Measurements from ENCODE around the gene NDRG4. TPM values are rescaled to one million over a fixed set of nuclear protein-coding genes. Genes with fewer than 3 reads are reported as not detected.
A peak's percentile ranks its signal among the peaks of the same experiment; 100 is the strongest.

Gene NDRG4
- total and polyA plus RNA-seq, 2 of the 13 experiments (the other 11 are each of a cell fraction or from before 2014, with no cell fraction given), result 1.7 to 2.7 TPM

- TF ChIP-seq RERE (CRISPR knock-in tag; IDR thresholded peaks at IDR 0.05; ENCODE audit: low read depth) (peak; percentile 59; the same call in 1 of the 2 replicates), ZNF180 (CRISPR knock-in tag; IDR thresholded peaks at IDR 0.05; ENCODE audit: borderline replicate concordance, low read depth) (no peak), MAZ (IDR thresholded peaks at IDR 0.05; ENCODE audit: borderline replicate concordance, low read depth, low read length) (no peak), MAZ (CRISPR knock-in tag; IDR thresholded peaks at IDR 0.05; ENCODE audit: low read depth) (no peak), TEAD2 (CRISPR knock-in tag; IDR thresholded peaks at IDR 0.05) (no peak), ZNF557 (CRISPR knock-in tag; IDR thresholded peaks at IDR 0.05) (no peak), CBFB (CRISPR knock-in tag; IDR thresholded peaks at IDR 0.05) (no peak), ZNF891 (CRISPR knock-in tag; IDR thresholded peaks at IDR 0.05) (no peak), GATAD2A (CRISPR knock-in tag; IDR thresholded peaks at IDR 0.05) (peak; percentile 52; the same call in 1 of the 2 replicates), ZNF326 (CRISPR knock-in tag; IDR thresholded peaks at IDR 0.05; ENCODE audit: borderline replicate concordance) (no peak), ZMAT3 (CRISPR knock-in tag; conservative IDR thresholded peaks at IDR 0.05) (no peak), ZNF83 (CRISPR knock-in tag; IDR thresholded peaks at IDR 0.05; ENCODE audit: borderline replicate concordance) (no peak), BCL6 (CRISPR knock-in tag; IDR thresholded peaks at IDR 0.05) (peak; percentile 41), NR2F6 (IDR thresholded peaks at IDR 0.05) (peak; percentile 82), NR2F6 (CRISPR knock-in tag; IDR thresholded peaks at IDR 0.05) (peak; percentile 76), KDM1A (CRISPR knock-in tag; IDR thresholded peaks at IDR 0.05) (no peak), DMAP1 (CRISPR knock-in tag; IDR thresholded peaks at IDR 0.05) (no peak), ZNF570 (CRISPR knock-in tag; IDR thresholded peaks at IDR 0.05; ENCODE audit: borderline replicate concordance) (no peak), ZBTB38 (CRISPR knock-in tag; IDR thresholded peaks at IDR 0.05) (no peak), TSC22D2 (CRISPR knock-in tag; IDR thresholded peaks at IDR 0.05; ENCODE audit: borderline replicate concordance) (no peak), XBP1 (CRISPR knock-in tag; IDR thresholded peaks at IDR 0.05) (no peak), ZNF703 (CRISPR knock-in tag; IDR thresholded peaks at IDR 0.05; ENCODE audit: borderline replicate concordance) (no peak), RELA (CRISPR knock-in tag; IDR thresholded peaks at IDR 0.05) (no peak), STAT6 (CRISPR knock-in tag; IDR thresholded peaks at IDR 0.05; ENCODE audit: borderline replicate concordance) (no peak)
These were observed 43.8 kb upstream of the NDRG4 start (continued) for GRCh38 chr16:58456193-58456592.
